Loucy (cell line): ENCODE data around the gene LTB4R.

Source experiments
- H2AFZ ChIP-seq: fragments of 200-600 bp; sonication (generic); 2 replicates; pipeline ENCODE4 v1.6.0; 2016; ENCODE audit warnings: antibody characterized with exemption, mild to moderate bottlenecking, low read length, moderate library complexity
- H3F3A ChIP-seq: fragments of 200-600 bp; 2 replicates; pipeline ENCODE4 v1.6.0; 2016; ENCODE audit warnings: antibody characterized with exemption, low read depth, mild to moderate bottlenecking
- H3K27me3 ChIP-seq: fragments of 200-600 bp; sonication (generic); 2 replicates; pipeline ENCODE4 v1.6.1; 2014; ENCODE audit warnings: low read length, mild to moderate bottlenecking; ENCODE audit not compliant: insufficient read depth, poor library complexity, severe bottlenecking
- H3K36me3 ChIP-seq: fragments of 200-600 bp; sonication (generic); 2 replicates; pipeline ENCODE4 v1.6.1; 2016; ENCODE audit warnings: low read length; ENCODE audit not compliant: insufficient read depth
- H3K4me1 ChIP-seq: fragments of 200-600 bp; sonication (generic); 2 replicates; pipeline ENCODE4 v1.5.1; 2014; ENCODE audit warnings: low read length, mild to moderate bottlenecking; ENCODE audit not compliant: insufficient read depth, poor library complexity, severe bottlenecking
- H3K4me2 ChIP-seq: fragments of 200-600 bp; sonication (generic); 2 replicates; pipeline ENCODE4 v1.6.0; 2014; ENCODE audit warnings: antibody characterized with exemption, low read length, low read depth, mild to moderate bottlenecking; ENCODE audit not compliant: poor library complexity, severe bottlenecking
- H3K4me3 ChIP-seq: fragments of 200-600 bp; sonication (generic); 2 replicates; pipeline ENCODE4 v1.5.1; 2014; ENCODE audit warnings: low read length, mild to moderate bottlenecking, mixed read lengths; ENCODE audit not compliant: poor library complexity, severe bottlenecking
- H3K79me2 ChIP-seq: fragments of 200-600 bp; sonication (generic); 2 replicates; pipeline ENCODE4 v1.6.1; 2014; ENCODE audit warnings: low read length; ENCODE audit not compliant: insufficient read depth
- H3K9ac ChIP-seq: fragments of 200-600 bp; sonication (generic); 2 replicates; pipeline ENCODE4 v1.6.0; 2014; ENCODE audit warnings: mild to moderate bottlenecking, low read depth, low read length, moderate library complexity; ENCODE audit not compliant: poor library complexity, severe bottlenecking
- H3K9me2 ChIP-seq: fragments of 200-600 bp; sonication (generic); replicated peaks from 2 replicates; pipeline ENCODE4 v1.6.1; 2016; ENCODE audit warnings: low read depth, low read length, mixed read lengths
- H3K9me3 ChIP-seq: fragments of 200-600 bp; sonication (generic); 2 replicates; pipeline ENCODE4 v1.6.1; 2014; ENCODE audit warnings: mild to moderate bottlenecking, antibody characterized with exemption, low read length, low read depth; ENCODE audit not compliant: insufficient read depth
- H4K20me1 ChIP-seq: fragments of 200-600 bp; sonication (generic); 2 replicates; pipeline ENCODE4 v1.6.0; 2014; ENCODE audit warnings: antibody characterized with exemption, low read length, mild to moderate bottlenecking; ENCODE audit not compliant: insufficient read depth, poor library complexity, severe bottlenecking
- EZH2phosphoT487 ChIP-seq: fragments of 200-600 bp; IDR thresholded peaks from 2 replicates; pipeline ENCODE4 v1.6.1; 2018; ENCODE audit warnings: antibody characterized with exemption, mild to moderate bottlenecking, moderate library complexity, borderline replicate concordance
- TF ChIP-seq, protein P1 (sequence below): fragments of 200-600 bp; sonication (generic); conservative IDR thresholded peaks from 2 replicates; pipeline ENCODE4 v1.5.1; 2014; ENCODE audit warnings: mild to moderate bottlenecking, antibody characterized with exemption, low read length

LTB4R gene

DNA sequence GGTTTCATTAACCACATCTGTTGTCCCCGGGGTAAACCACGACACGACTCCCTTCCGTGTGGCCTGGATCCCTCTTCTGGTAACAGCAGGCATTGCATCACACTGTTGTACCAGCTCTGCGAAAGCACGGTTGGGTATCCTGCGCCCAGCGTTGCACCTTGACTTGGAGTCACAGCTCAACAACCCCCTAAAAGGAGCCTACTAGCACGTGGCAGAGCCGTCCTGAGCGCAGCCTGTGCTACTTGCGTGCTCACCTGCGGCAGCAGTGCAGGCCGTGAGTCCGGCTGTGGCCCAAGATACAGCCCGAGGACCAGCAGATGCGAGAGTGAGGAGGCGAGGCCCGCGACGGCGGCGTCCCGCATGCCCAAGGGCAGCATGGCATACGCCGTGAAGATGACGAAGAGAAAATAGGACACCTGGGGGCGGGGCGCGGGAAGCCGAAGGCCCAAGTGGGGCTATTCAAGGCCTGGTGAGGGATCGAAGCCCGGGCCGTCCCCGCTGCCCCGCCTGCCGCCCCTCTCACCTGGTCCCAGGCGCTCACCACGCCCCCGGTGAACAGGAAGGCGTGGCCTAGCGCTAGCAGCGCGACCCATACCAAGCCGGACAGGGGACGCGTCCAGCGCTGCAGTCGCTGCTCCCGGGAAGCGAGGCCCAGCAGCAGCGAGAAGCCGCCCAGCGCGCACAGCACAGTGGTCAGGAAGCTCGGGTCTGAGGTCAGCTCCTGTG is 21.1 kb downstream of the LTB4R start:
- Histone ChIP-seq H2AFZ (no peak overlapping the region), H3K4me3 (no peak overlapping the region), H3K9ac (no peak overlapping the region), H4K20me1 (no peaks in the 10 kb centered on the region), H3K4me2 (peak overlapping the region; percentile 32), H3K36me3 (no peaks in the 10 kb centered on the region), H3K4me1 (peaks cover 53% of the 10 kb centered on the region), H3K9me3 (no peaks in the 10 kb centered on the region), H3F3A (0 out of 2 replicates have a peak, but pooled peaks cover under 1% of the 10 kb centered on the region), H3K27me3 (no peaks in the 10 kb centered on the region), H3K9me2 (no peaks in the 10 kb centered on the region), H3K79me2 (no peaks in the 10 kb centered on the region)
- TF ChIP-seq, protein P1, sequence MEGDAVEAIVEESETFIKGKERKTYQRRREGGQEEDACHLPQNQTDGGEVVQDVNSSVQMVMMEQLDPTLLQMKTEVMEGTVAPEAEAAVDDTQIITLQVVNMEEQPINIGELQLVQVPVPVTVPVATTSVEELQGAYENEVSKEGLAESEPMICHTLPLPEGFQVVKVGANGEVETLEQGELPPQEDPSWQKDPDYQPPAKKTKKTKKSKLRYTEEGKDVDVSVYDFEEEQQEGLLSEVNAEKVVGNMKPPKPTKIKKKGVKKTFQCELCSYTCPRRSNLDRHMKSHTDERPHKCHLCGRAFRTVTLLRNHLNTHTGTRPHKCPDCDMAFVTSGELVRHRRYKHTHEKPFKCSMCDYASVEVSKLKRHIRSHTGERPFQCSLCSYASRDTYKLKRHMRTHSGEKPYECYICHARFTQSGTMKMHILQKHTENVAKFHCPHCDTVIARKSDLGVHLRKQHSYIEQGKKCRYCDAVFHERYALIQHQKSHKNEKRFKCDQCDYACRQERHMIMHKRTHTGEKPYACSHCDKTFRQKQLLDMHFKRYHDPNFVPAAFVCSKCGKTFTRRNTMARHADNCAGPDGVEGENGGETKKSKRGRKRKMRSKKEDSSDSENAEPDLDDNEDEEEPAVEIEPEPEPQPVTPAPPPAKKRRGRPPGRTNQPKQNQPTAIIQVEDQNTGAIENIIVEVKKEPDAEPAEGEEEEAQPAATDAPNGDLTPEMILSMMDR: peak; percentile 80
- no peak for TF ChIP-seq EZH2phosphoT487

DNA sequence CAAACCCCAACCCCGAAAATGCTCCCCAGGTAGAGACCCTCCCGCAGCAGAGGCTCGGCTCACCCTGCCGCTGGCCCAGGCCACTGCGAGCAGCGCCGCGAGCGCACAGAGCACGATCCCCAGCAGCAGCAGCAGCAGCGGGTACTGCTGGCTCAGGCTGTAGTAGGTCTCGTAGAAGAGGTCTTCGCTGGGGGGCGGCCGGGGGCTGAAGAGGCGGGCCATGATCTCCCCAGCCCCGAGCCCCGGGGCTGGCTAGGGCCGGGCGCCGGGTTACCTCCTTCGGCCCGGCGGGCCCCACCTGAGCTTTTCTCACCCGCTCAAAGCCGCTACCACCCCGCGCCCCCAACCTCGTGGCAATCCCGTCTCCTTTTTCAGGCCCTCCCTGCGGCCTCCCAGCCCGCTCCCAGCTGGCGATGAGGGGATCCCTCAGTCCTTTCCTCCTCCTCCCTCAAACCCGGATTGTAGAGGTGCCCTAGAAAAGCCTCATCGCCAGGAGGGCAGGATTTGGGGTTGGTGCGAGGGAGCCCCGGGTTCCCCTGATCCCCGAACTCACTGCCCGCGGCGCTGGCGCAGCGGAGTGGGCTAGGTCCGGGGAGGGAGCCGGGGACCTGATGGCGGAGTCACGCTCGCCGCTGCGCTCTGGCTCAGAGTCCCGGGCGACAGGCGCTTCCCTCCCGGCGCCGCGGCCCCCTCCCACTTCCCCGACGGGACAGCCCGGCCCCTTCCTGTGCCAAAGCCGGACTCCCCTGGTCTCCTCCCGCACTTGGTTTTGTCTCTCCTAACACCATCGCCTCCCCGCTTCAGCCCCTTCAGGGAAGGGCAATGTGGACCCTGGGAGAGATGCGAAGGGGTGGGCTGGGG is 23.4 kb downstream of the LTB4R start, which contains the start of gene ADCY4:
Gene ADCY4 (minus strand): TSS at position 641 of the 861 bp plus-strand sequence. CDS start 419 bp downstream, at position 222.
- H3K79me2 ChIP-seq: peaks cover 6% of the 10 kb centered on the region; the same call in 1 of the 2 replicates
- TF ChIP-seq, protein P1: no peak
- no peak for TF ChIP-seq EZH2phosphoT487
- no peaks in the 10 kb centered on the region for H3F3A ChIP-seq
- no peaks in the 10 kb centered on the region for H3K36me3 ChIP-seq
- no peaks in the 10 kb centered on the region for H4K20me1 ChIP-seq
- peak within 1 kb of the TSS; percentile 69 for H3K9ac ChIP-seq
- H2AFZ ChIP-seq: peak within 1 kb of the TSS; percentile 47; the same call in 1 of the 2 replicates
- H3K27me3 ChIP-seq: no peaks in the 10 kb centered on the region
- peak within 1 kb of the TSS; percentile 67 for H3K4me3 ChIP-seq
- no peaks in the 10 kb centered on the region for H3K9me3 ChIP-seq
- H3K4me2 ChIP-seq: peak within 1 kb of the TSS; percentile 78
- H3K4me1 ChIP-seq: peaks cover 57% of the 10 kb centered on the region
- no peaks in the 10 kb centered on the region for H3K9me2 ChIP-seq

- Histone ChIP-seq H3K79me2 (peaks cover 6% of the 10 kb centered on the region; the same call in 1 of the 2 replicates), H2AFZ (peak overlapping the region; percentile 19; the same call in 1 of the 2 replicates), H3K4me3 (peak overlapping the region; percentile 50), H3K4me2 (peak overlapping the region; percentile 72), H3K9ac (peak overlapping the region; percentile 69), H3K9me2 (no peaks in the 10 kb centered on the region), H3K27me3 (no peaks in the 10 kb centered on the region), H3F3A (no peaks in the 10 kb centered on the region), H3K36me3 (no peaks in the 10 kb centered on the region), H3K4me1 (peaks cover 57% of the 10 kb centered on the region), H4K20me1 (no peaks in the 10 kb centered on the region), H3K9me3 (no peaks in the 10 kb centered on the region)
- no peak for TF ChIP-seq EZH2phosphoT487
- TF ChIP-seq, protein P1: no peak
Observed at GRCh38 chr14:24335461-24336171, 24.3 kb downstream of the LTB4R start.
